Upper lobe of left lung (tissue), 4 donors: Measurements from ENCODE around the gene CCDC198.

Source experiments
- CTCF ChIP-seq, 6 experiments: fragments of 450-650 bp in 4 of 6; fragments of 200-600 bp in 2 of 6; sonication (generic) in 2 of 6; IDR thresholded peaks; one replicate each; pipeline ENCODE4 v1.5.1; 2016 to 2019; ENCODE audit warnings: antibody characterized with exemption in 6 of 6
- EP300 ChIP-seq, 4 donors: sonication (generic); formaldehyde crosslinking; IDR thresholded peaks; one replicate each; pipeline ENCODE4 v1.5.1; 2017; ENCODE audit warnings: antibody characterized with exemption in 4 of 4, control low read depth in 2 of 4
- POLR2AphosphoS5 ChIP-seq, 2 donors: sonication (generic); formaldehyde crosslinking; IDR thresholded peaks; one replicate each; pipeline ENCODE4 v1.5.1; 2017; ENCODE audit warnings: antibody characterized with exemption in 2 of 2

DNA sequence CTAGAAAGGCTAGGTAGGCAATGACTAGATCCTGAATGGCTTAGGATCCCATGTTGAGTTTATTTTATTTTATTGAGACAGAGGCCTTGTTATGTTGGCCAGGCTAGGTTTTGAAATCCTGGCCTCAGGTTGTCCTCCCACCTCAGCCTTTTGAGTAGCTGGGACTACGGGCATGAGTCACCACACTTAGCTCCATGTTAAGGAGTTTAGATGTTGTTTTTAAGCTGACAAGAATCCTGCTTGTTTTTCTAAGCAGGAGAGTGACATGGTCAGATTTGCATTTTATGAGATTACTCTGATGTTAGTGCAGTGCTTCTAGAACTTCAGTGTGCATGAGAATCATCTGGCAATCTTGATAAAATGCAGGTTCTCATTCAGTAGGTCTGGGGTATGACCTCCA is 14.5 kb downstream of the CCDC198 start:
- TF ChIP-seq CTCF (IDR thresholded peaks at IDR 0.05): no peak
- no peak for TF ChIP-seq EP300 (IDR thresholded peaks at IDR 0.05)
- TF ChIP-seq POLR2AphosphoS5 (IDR thresholded peaks at IDR 0.05): no peak
